ENCODE results near the gene NCKAP5.

The NCKAP5 gene

DNA sequence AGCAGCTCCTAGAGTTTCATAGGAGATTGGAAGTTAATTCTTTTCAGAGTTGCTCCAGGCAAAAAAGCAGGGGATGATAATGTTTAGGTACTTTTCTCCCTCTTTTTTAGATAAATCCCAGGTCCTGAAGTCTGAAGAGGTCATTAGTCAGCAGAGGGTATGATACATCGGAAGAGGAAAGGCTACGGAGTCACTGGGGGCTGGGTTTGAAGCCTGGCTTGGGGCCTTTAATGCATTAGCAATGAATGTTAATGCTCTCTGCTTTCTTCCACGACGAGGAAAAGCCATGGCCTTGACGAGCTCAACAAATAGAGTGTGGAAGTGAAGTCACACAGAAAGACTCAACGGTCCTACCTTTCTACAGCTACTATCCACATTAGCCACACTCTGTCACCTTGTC is 235.1 kb downstream of the NCKAP5 start:
- no peak for DNase-seq (ENCODE audit: low read depth)

DNA sequence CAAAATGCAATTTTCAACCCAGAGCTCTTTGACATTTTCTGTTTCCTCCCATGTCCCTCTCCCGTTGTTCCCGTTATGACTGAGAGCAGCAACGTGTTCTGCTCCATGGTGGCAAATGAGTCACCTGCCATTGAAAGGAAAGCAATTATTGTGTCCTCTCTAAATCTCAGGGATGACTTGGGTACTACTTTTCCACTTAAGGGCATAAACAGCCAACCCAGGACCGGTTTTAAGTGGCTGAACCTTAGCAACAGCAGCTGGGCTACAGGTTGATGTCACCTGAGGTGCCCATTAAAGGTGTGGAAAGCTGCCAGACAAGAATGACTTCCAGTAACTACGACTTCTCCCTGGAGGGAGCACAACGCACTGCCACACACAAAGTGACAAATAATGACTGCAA is 236.8 kb downstream of the NCKAP5 start:
- no peak for DNase-seq (ENCODE audit: low read depth)

DNA sequence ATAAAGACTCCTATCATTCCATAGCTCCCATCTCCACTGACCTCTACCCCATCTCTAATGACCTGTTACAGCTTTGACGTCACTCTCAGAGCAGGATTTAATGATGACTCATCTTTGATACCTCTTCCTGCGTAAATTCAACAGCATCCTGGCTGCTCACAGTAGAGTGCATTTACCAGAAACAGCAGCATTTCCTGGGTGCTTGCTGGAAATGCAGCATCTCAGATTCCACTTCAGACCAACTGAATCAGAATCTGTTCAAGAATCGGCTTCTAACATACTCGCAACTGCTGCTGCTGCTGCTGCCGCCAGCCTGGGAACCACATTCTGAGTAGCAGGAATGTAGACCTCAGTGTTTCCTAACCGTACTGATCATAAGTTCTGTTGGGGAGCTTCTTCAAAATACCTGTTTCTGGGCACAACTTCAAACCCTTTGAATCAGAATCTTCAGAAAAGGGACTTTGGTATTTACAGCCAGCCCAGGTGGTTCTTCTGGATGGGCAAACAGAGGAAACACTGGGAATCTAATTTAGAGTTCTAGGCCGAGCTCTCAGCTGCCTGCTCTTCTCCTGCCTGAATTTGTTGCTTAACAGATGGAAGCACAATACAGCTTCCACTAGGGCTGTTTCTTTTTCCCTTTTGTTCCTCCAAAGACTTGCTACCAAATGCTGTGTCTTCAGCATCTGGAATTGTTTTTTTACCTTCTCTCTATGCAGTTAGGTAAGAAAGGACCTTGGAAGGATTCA is 241.4 kb downstream of the NCKAP5 start:
- no peak for DNase-seq (ENCODE audit: low read depth)

DNA sequence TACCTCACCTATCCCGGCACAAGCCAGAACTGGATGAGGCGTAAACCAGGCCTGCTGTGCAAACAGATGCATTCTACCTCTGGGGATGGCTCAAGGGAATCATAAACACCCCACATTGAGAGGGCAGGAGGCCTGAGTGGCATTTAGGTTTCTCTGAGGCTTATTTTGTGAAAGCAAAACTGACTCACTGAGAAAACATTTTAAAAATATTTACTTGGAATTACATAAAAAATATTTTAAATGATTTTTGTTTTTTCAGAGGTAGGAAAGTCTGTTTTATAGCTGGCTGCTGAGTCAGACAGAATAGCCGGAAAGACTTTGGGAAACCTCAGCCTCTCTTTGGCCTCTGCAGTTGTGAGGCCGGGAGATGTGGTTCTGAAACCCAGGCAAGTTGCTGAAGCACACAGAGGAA is 244.1 kb downstream of the NCKAP5 start:
- no peak for DNase-seq (ENCODE audit: low read depth)

DNA sequence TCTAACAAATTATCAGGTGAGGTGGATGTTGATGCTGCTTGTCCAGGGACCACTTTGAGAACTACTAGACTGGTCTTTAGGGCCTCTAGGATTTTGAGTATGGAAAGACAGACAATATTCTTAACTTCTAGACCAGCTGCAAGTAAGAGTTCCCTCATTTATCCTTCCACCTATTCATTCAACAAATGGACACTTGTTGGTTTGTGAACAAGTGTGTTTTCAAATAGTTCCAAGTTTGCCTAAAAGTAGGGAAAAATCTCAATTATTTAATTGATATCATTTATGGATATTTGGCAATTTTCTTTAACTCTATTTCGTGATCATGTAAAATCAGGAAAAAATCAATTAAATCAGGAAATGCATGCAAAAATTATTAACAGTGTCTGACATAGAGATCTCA is 245.4 kb downstream of the NCKAP5 start:
- DNase-seq (ENCODE audit: low read depth), result no peak

DNA sequence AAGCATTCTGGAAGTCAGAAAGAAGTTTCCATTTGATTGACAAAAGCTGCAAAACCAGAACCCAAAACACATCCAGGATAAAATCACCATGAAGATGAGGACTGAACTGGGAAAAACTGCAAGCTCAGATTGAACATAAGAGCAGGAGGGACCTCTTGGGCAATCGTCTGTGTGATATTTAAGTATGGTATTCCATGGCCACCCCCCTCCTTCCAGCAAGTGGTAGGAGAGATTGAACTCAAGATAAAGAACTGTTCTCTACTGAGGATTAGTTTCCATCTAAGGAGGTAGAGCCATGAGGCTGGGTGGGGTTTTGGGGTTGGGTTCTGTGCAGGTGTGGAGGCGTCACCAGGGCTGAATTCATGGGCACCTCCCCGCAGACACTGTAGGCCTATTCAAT is 251.1 kb downstream of the NCKAP5 start:
- no peak for DNase-seq (ENCODE audit: low read depth)

DNA sequence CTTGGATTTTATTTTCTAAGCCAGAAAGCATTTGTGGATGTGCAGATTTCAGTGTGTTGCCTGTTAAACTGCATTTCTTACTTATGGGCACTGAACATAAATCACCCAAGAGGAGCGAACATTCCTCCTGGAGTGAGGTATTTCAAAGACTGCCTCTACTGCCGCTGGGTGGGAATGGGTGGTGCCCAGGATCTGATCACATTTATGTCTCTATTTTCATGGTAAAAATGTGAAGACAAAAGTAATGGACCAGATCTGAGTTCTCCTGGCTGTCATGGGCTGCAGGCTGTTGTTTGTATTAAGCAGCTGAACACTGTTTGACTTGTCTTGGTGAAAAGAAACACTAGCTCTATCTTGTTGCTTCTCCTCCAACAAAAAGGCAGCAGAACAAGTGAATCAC is 251.7 kb downstream of the NCKAP5 start:
- DNase-seq (ENCODE audit: low read depth), result no peak

DNA sequence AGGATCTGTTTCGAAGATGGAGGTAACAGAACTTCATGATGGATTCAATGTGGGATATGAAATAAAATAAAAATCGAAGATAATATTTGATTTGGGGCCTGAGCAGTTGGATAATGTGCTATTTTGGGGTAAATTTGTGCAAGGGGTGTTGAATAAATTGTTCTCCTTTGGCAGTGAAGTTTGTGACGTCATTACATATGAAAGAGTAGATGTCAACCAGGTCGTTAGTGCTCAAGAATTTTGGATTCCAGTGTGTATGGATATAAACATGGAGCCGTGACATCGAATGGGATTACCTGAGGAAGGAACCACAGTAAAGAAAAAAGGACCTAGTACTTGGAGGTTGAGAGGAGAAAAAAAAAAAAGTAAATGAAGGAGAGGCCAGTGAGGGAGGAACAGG is 253.0 kb downstream of the NCKAP5 start:
- DNase-seq (ENCODE audit: low read depth), result no peak

DNA sequence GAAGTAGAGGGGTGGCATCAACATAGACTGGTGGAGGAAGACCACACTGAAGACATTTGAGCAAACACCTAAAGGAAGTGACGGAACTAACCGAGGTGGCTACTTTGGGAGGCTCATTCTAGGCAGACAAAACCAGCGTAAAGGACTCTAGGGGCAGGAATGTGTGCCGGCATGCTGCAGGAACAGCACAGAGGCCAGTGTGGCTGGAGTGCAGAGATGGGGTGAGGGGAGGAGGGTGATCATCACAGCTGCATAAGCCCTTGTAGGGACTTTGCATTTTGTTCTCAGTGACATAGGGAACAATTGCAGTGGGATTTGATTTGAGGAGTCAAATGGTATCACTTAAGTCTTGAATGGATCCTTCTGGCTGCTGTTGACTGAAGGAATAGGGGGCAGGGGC is 253.5 kb downstream of the NCKAP5 start:
- no peak for DNase-seq (ENCODE audit: low read depth)

DNA sequence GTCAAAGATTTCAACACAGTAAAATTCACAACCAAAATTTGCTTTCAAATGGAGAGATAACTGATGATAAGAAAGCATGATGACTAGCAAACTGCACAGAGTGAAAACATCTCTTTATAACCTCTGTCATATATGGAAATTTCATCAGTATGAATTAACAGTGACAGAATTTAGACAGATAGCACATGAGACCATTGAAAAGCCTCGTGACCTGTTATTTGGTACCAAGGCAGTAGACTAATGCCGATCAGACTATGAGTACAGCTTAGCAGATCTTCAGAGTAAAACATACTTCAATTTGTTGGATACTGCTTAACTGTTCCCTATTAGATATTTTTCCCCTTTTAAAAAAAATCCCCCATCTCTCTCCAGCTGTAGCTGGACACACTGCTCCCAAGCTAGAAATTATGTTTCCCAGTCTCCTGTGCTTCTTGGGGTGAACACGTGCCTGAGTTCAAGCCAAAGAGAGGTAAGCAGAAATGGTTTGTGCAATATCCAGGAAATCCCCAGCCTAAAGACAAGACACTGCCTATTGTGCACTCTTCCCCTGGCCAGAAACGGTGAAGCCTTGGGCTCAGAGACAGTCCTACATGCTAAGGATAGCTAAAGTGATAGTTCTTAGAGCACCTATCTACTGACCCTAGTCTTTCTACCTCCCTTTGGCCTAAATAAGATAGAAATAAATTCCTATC is 256.1 kb downstream of the NCKAP5 start:
- no peak for DNase-seq (ENCODE audit: low read depth)

DNA sequence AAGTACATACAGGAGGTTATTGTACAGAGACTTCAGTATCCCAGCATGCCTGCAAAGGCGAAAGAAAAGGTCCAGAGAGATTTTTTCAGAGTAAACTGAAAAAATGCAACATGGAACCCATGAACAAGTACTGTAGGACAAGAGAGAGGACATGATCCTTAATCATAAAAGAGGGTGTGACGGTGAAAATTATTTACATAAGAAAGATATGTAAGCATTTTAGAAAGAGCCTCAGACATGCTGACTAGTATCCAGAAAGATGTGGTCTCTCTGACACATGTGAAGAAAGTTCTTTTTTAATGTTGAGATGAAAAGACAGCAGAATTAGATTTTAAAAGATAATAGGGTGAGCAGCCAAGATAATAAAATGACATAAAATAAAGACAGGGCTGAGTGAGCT is 262.0 kb downstream of the NCKAP5 start:
- DNase-seq (ENCODE audit: low read depth), result no peak

DNA sequence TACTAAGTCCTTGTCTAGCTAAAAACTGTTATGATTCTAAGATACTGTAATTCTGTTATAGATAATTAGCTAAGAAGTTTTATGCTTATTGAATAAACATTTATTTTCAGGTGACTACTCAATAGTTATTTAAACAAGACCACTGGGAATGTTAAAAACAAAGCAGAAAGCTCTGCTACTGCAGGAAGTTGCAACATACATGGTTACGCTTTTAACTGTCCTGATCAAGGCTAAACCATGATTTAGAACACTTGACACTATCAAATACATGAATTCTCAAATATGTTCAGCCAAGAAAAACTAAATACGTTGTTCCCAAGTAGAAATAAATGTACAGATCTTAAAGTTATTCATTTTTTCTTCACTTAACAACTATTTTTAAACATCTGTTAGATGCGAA is 263.9 kb downstream of the NCKAP5 start:
- no peak for DNase-seq (ENCODE audit: low read depth)

DNA sequence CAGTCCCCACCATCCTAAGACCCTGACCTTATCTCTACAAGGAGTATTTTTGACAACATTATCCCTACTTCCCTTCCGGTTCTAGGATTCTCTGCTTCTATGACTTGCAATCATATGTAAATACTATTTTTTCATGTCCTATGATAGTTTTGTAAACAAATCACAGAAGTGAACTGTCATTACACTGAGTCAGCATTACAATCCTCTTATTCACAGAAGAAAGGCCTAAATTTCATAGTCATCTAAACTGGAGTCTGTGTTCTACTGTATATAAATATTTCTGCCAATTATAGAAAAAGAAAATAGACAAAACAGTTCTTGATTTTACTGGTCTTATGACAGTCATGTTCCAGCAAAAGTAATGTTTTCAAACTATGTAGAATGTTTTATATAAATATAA is 265.1 kb downstream of the NCKAP5 start:
- DNase-seq (ENCODE audit: low read depth), result no peak

DNA sequence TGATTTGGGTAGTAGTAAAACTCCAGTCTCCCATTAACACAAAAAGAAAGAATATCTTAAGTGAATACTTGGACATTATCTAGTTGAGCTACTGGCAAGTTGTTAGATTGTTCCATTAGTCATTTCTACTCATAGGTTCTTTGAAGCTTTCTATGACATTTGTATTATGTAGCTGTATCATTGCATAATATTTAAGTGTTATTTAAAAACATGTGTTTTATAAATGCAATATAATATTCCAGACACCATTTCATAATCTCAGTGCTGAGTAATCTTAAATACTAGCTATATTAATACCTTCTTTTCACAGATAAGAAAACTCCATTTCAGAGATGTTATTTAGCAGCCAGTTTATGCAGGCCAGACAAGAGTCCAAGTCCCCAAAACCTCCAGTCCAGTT is 271.9 kb downstream of the NCKAP5 start:
- no peak for DNase-seq (ENCODE audit: low read depth)

DNA sequence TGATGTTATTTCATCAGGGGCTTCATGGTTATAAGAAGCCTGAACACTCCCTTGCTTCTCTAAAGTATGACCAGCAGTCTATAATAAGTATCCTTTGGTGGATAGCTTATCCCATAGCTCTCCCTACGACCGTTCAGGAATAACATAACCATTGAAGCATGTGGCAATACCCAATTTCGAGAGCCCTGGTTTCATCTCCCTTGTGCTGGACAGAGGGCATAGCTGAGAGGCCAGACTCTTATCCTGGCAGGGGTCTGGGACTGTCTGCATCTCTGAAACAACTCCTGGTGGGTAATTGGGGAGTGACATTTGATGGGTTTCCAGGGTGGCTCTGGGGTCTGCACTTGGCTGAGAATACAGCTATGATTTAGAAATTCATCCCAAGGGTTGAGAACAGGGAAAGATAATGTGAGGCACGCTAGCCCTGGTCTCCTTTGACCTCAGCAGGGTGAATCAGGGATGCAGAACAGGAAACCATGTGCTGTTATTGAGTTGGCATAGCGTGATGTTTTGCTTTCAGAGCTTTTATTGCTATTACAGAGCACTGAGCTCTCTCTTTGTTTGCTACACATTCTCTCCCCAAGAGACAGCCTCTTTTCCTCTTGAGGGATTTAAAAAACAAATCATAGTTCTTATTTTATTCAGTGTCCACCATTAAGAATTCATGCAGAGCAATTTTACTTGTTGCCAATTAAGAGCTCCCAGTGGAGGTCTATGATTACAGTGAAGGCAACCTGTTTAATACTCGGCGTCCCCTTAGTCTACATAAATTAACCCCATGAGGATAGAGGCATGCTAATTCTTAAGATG is 274.5 kb downstream of the NCKAP5 start:
- no peak for DNase-seq (ENCODE audit: low read depth)

DNA sequence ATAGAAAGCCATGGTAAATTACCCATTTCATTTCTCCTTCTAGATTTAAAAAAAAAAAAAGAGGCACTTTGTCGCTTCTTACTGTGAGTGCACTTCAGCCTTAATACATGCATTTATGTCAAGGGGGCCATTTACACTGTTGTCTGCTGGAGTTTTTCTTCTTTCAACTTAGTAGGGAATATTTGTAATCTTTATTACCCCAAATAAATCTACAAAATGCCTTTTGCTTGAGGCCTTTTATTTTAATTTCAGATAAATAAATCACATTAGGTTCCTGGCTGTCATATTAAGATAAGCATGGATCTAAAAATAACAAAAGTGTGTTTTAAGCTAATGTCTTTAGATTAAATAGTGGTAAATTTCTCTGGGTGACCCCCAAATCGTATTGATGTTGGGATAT is 276.0 kb downstream of the NCKAP5 start:
- no peak for DNase-seq (ENCODE audit: low read depth)

DNA sequence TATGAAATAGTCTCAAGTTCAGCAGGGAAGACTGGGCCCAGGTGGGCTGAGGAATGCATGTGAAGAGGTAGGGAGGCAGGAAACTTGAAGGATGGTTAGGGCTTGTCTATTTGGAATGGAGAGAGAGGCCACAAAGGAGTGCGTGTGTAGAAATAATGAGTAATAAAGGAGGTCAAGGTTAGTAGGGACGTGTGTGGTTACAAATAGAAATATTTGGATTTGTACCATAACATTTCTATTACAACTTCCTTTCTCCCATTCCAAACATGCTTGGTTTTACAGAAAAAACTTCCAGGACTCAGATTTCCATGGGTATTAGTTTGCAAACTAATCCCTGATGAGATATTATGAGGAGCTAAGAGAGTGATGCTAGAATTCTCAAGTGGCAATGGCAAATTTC is 280.6 kb downstream of the NCKAP5 start:
- DNase-seq (ENCODE audit: low read depth), result no peak

DNA sequence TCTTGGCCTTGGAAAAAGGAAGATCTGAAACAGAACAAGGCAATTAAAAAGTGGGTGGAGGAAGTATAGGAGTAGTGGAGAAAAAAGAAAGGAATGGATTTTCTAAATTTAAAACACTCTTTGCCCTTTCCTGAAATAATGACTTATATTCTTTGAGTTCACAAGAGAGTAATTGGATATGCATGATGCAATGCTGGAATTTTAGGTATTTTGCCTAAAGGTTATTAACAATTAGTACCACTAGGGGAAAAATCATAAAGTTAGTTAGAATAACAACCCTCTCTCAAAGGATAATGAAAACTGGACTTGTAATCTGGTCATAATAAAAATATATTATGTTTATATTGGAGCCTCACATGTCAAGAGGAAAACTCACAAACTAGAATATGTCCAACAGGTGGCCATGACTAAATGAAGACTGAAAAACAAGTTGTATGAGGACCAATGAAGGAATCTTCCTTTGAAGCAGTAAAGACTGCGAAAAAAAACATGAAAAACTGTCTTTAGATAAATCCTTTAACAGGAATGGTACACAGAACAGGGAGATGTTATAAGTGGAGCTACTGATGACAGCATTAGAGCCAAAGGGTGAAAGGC is 281.8 kb downstream of the NCKAP5 start:
- no peak for DNase-seq (ENCODE audit: low read depth)

DNA sequence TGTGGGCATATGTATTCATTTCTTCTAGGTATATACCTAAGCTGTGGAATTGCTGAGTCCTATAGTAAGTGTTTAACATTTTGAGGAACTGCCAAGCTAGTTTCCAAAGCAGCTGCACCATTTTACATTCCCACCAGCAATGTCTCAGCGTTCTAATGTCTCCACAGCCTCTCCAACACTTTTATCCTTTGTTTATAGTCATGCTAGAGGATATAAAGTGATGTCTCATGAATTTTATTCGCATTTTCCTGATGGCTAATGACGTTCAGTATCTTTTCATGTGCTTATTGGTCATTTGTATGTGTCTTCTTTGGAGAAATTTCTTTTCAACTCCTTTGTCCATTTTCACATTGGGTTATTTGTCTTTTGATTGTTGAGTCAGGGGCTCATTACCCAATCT is 295.2 kb downstream of the NCKAP5 start:
- DNase-seq (ENCODE audit: low read depth), result no peak

DNA sequence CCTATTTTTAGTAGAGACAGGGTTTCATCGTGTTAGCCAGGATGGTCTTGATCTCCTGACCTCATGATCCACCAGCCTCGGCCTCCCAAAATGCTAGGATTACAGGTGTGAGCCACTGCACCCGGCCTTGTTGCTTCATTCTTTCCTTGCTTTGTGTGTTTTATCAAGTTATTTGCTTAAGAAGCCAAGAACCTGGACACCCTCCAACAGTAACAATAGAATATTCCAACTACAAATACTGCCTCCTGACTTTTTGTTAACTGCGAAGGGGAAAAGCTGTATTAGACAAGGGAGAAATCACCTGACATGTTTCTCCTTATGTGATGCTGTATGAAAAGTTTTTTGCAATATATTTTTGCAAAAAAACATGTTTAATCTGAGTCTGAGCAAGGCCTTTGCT is 297.2 kb downstream of the NCKAP5 start:
- DNase-seq (ENCODE audit: low read depth), result no peak

DNA sequence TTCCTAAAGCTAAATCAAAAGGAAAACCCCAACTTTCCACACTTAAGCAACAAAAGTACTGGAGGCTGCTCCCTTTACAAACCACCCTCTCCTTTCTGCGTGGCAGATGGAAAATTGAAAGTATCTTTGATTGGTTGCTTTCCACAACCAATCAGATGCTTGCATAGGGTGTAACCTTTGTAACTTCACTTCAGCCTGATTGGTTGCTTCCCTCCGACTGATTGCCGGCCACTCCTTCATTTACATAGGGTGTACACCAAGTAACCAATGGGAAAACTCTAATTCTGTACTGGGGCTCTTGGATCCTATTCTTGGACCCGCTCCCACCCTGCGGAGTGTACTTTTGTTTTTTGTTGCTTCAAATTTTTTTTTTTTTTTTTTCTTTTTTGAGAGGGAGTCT is 297.7 kb downstream of the NCKAP5 start:
- no peak for DNase-seq (ENCODE audit: low read depth)

DNA sequence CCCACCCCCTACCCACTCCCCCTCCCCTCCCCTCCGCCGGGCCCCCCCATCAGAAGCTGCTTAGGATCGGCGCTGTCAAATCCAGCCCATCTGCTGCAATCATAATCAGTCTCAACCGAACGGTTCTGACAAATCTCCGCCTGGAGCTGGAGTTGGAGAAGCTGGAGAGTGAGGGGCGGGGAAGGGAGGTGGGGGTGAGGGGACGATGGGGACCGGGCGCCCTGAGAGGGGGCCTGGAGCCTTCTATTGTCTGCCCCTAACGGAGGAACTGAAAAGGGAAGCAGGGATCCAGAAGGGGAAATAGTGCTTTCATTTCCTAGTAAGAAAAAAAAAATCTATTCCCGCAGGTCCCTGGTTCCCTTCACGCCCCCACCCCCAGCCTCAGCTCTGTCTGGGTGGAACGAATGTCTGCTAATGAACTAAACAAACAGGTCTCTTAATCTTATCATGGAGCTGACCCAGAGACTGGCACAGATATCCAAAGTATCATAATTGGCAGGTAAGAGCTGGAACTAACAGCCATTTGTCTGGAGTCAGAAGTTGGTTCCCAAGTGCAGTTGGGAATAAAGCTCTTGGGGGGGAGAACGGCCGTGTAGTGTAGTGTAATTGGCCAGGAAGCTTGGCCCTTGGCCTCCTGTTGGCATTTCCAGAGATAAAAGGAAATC is 301.2 kb downstream of the NCKAP5 start:
- no peak for DNase-seq (ENCODE audit: low read depth)

All from activated T-cell treated with anti-CD3 and anti-CD28 coated beads for 24 hours (primary cell).